ENCODE results near the gene MICU1. TPM values are rescaled to one million over a fixed set of nuclear protein-coding genes. Genes with fewer than 3 reads are reported as not detected.
A peak's percentile ranks its signal among the peaks of the same experiment; 100 is the strongest.

Gene MICU1
- total and polyA plus RNA-seq, 2 of the 13 experiments (the other 11 are each of a cell fraction or from before 2014, with no cell fraction given): 32.5 to 56.1 TPM

DNA sequence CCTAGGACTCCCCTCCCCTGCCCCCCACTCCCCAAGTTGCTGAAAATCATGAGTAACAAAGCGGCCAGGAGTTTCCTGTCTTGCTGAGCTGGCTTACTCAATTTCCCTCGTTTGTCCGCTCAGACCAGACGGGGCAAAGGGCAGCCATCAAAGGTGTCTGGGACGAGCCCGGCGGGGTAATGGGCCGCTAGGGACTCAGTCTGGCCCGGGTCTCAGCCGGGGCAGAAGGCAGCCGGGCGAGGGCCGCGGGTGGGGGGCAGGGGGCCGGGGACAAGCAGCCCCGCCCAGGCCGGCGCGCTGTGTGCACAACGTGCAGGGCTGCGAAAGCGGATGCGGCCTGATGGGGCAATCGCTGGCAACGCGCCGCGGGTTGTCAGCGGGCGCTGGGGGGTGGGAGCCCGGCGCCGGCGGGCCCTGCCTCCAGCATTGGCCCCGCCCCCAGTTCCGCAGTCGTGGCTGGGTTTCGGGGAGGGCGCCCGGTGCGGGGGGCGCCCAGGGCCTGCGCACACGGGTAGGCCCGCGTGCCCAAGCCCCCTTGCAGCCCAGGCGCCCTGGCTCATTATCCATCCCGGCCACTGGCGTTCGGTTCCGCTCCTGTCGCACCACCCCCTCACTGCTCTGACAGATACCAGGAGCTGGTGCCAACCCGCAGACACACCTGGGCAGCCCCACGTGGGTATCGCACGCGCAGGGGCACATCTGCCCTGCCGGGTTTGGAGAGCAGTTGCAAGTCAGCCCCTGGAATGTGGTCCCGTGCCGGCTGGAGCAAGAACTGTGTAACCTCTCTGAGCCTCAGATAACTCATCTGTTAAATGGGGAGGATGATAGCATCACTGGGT lies 306.2 kb downstream of the MICU1 start (continued):
- TF ChIP-seq TCF7L2 (IDR thresholded peaks at IDR 0.05; ENCODE audit: low read depth, low read length) (no peak), ZNF138 (CRISPR knock-in tag; IDR thresholded peaks at IDR 0.05; ENCODE audit: low read depth) (no peak), GABPB1 (CRISPR knock-in tag; IDR thresholded peaks at IDR 0.05) (peak; percentile 87), MAZ (IDR thresholded peaks at IDR 0.05; ENCODE audit: borderline replicate concordance, low read depth, low read length) (peak; percentile 74), MAZ (CRISPR knock-in tag; IDR thresholded peaks at IDR 0.05; ENCODE audit: low read depth) (peak; percentile 88), NR2F1 (CRISPR knock-in tag; IDR thresholded peaks at IDR 0.05) (peak in 1 of 2 experiments; percentile 60; a peak in 3 of 4 replicates), ZNF503 (CRISPR knock-in tag; IDR thresholded peaks at IDR 0.05) (peak; percentile 50; the same call in 1 of the 2 replicates), CAMTA2 (CRISPR knock-in tag; IDR thresholded peaks at IDR 0.05; ENCODE audit: borderline replicate concordance) (no peak), GTF3A (CRISPR knock-in tag; conservative IDR thresholded peaks at IDR 0.05) (no peak), NCOA2 (CRISPR knock-in tag; IDR thresholded peaks at IDR 0.05) (peak; percentile 72; the same call in 1 of the 2 replicates), ZNF770 (CRISPR knock-in tag; IDR thresholded peaks at IDR 0.05) (no peak), ESRRA (CRISPR knock-in tag; IDR thresholded peaks at IDR 0.05; ENCODE audit: low read depth) (peak; percentile 69), ZNF850 (CRISPR knock-in tag; conservative IDR thresholded peaks at IDR 0.05) (no peak), CBFB (CRISPR knock-in tag; IDR thresholded peaks at IDR 0.05) (peak; percentile 67; the same call in 1 of the 2 replicates), ZNF878 (CRISPR knock-in tag; IDR thresholded peaks at IDR 0.05) (no peak; the same call in 1 of the 2 replicates), TBX2 (CRISPR knock-in tag; IDR thresholded peaks at IDR 0.05; ENCODE audit: borderline replicate concordance) (peak; percentile 85; the same call in 1 of the 2 replicates), SIX1 (CRISPR knock-in tag; IDR thresholded peaks at IDR 0.05; ENCODE audit: borderline replicate concordance) (no peak), RFX1 (IDR thresholded peaks at IDR 0.05) (no peak), ZNF674 (CRISPR knock-in tag; IDR thresholded peaks at IDR 0.05; ENCODE audit: low read depth) (no peak), BORCS8-MEF2B (CRISPR knock-in tag; IDR thresholded peaks at IDR 0.05) (no peak; the same call in 1 of the 2 replicates), U2AF1 (optimal IDR thresholded peaks at IDR 0.05; ENCODE audit: low read depth, low read length) (no peak)
- TF ChIP-seq, protein P1, sequence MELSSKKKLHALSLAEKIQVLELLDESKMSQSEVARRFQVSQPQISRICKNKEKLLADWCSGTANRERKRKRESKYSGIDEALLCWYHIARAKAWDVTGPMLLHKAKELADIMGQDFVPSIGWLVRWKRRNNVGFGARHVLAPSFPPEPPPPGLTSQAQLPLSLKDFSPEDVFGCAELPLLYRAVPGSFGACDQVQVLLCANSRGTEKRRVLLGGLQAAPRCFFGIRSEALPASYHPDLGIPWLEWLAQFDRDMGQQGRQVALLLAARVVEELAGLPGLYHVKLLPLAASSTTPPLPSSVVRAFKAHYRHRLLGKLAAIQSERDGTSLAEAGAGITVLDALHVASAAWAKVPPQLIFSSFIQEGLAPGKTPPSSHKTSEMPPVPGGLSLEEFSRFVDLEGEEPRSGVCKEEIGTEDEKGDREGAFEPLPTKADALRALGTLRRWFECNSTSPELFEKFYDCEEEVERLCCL (CRISPR knock-in tag; IDR thresholded peaks at IDR 0.05; ENCODE audit: borderline replicate concordance): peak; percentile 74; the same call in 1 of the 2 replicates

Measured in HepG2 (cell line).